GM21367 (cell line): Measurements from ENCODE around the gene PRF1.
"Not testable (repeated sequence)": the region's sequence is repeated elsewhere in the genome, so short reads cannot be mapped to it uniquely, and the experiment has no call there.

ENCODE experiments used
- ATAC-seq: cut with Tn5 transposase; IDR thresholded peaks from one replicate; pipeline ENCODE4 v1.9.1; 2021; ENCODE audit not compliant: unreplicated experiment

The PRF1 gene

DNA sequence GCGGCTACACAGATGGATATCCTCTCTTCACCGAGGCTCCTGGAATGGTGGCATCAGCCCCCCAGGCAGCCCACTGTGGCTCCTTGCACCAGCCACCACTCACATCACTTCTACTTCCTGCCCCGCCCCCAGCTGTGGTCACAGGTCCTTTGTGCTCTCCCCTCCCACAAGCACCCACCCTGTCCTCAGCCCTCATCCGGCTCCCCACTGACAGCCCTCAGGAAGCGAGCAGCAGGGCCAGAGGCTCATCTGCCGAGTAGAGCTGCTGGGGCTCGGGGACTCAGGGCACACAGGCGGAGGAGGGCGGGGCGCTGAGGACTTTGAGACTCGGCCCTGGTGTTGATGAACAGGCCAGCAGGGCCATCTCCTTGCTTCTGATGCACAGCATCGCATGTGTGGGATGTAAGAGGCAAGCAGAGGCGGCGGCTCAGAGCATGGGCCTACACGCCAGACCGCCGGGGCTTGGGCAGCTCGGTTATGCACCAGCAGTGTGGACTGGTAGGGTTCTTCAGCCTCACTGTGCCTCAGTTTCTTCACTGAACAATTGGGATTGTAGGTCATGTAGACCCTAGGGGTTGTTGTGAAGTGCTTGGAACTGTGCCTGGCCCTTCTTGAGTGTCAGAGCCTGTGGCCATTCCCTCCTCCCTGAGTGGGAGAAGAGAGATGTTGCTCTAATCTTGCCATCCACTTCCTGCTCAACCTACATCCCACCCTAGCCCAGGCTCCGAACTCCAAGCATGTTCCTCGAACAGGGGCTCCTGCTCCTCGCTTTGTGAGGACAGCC lies at the start of gene PRF1:
TSS of gene PRF1 (minus strand) at position 77 of the 784 bp plus-strand sequence. CDS start 1,839 bp downstream, outside the sequence.
- no peak for ATAC-seq

DNA sequence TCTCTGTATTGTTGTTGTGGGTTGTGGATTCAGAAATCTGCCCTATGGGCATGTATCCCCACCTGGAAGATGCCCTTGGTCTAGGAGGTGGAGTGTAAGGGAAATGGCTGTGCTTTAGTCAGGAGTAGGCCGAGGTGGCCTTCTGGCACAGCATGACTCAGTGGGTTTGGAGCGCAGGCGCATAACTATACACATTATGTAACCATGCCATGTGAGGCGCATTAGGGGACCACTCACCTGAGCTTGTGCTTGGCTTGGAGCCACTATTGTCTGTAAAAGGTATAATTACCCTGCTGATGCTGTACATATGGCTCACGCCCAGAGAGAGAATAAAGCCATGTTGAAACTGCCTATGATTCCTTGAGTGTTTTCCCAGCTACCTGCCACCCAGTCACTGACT lies 49.1 kb upstream of the PRF1 start:
- no peak for ATAC-seq

DNA sequence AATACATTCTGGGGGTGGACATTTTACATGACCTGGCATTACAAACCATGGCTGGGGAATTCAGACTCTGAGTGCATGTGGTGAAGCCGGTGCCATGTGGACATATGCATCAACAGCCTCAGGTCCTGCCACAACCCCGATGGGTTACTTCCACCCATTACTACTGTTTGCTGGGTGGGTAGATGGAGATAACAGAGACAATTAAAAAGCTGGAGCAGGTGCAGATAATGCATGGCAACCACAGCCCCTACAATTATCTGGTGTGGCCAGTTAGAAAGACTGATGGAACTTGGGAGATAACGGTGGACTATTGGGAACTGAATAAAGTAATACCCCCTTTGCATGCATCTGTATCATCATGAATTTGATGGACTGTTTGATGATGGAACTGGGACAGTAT lies 48.2 kb upstream of the PRF1 start:
- ATAC-seq: no peak

DNA sequence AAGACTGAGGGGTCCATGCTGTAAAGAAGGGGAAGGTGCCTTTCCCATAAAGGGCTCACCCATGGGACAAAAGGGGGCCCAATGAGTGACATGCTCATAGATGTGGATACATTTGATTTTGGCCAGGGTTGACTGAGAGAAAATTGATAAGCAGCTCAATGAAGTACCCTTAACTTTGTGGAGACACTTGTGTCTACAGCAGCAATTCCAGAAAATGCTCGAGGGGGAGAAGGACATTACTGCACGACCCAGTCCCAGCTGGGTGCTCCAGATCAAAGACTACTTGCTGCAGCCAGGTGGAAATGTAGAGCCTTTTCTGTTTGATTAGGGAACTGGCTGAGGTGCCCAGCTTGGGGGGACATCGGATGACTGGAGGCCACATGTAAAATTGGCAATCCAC lies 47.6 kb upstream of the PRF1 start:
- no peak for ATAC-seq

DNA sequence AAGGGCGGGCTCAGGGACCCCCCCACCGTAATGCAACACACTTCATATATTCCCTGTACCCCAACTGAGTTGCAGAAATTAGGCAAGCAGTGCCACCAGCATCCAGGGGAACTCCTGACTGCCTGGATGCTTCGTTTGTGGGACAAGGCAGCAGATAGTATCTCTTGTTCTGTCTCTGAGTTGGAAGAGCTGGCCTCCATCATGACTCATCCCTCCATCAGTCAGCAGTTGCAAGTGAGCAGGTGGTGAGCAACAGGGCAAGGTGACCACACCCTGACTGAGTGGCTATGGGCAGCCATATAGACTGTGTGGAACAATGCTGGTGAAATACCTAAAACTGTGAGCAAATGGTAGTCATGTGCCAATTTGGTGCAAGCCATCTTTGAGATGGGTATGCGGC lies 47.0 kb upstream of the PRF1 start:
- no peak for ATAC-seq

DNA sequence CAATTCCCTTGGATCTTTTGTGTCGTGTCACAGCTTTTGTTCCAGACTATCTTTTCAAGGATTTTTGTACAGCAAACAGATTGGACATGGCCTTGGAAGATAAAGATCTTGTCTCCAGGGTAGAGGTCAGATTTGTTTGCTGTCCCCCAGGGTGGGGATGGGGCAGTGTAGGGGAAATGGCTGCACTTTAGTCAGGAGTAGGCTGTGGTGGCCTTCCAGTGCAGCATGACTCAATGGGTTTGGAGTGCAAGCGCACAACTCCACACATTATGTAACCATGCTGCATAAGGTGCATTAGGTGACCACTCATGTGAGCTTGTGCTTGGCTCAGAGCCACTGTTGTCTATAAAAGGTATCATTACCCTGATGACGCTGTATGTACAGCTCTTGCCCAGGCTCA lies 45.9 kb upstream of the PRF1 start:
- no peak for ATAC-seq

DNA sequence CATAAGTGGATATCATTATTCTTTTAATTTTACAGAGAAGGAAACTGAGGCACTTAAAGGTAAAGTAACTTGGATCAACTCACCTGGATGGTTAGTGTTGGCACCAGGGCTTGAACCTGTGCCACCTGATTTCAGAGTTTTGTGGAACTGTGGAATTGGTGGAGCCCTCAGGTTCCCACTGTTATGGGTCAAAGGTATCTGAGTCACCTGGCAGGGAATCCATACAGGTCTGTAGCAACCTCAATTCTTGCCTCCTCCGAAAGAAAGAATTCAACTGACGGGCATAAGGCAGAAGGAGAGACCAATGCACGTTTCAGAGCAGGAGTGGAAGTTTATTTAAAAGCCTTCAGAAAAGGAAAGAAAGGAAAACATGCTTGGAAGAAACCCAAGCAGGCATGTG lies 44.5 kb upstream of the PRF1 start:
- no peak for ATAC-seq

DNA sequence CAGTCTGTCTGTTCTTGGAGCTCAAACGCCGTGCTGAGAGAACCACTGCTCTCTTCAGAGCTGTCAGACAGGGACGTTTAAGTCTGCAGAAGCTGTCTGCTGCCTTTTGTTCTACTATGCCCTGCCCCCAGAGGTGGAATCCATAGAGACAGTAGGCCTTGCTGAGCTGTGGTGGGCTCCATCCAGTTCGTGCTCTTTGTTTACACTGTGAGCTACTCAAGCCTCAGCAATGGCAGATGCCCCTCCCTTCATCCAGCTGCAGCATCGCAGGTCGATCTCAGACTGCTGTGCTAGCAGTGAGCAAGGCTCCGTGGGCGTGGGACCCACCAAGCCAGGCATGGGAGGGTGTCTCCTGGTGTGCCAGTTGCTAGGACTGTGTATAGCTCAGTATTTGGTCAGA lies 42.4 kb upstream of the PRF1 start:
- not testable (repeated sequence) for ATAC-seq

DNA sequence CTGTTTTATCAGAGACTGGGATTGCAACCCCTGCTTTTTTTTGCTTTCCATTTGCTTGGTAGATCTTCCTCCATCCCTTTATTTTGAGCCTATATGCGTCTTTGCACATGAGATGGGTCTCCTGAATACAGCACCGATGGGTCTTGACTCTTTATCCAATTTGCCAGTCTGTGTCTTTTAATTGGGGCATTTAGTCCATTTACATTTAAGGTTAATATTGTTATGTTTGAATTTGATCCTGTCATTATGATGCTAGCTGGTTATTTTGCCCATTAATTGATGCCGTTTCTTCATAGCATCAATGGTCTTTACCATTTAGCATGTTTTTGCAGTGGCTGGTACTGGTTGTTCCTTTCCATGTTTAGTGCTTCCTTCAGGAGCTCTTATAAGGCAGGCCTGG lies 40.7 kb upstream of the PRF1 start:
- not testable (repeated sequence) for ATAC-seq

DNA sequence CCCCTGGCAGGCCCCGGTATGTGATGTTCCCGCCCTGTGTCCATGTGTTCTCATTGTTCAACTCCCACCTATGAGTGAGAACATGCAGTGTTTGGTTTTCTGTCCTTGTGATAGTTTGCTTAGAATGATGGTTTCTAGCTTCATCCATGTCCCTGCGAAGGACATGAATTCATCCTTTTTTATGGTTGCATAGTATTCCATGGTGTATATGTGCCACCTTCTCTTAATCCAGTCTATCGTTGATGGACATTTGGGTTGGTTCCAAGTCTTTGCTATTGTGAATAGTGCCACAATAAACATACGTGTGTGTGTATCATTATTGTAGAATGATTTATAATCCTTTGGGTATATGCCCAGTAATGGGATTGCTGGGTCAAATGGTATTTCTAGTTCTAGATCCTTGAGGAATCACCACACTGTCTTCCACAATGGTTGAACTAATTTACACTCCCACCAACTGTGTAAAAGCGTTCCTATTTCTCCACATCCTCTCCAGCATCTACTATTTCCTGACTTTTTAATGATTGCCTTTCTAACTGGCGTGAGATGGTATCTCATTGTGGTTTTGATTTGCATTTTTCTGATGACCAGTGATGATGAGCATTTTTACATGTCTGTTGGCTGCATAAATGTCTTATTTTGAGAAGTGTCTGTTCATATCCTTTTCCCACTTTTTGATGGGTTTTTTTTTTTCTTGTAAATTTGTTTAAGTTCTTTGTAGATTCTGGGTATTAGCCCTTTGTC lies 37.3 kb upstream of the PRF1 start:
- not testable (repeated sequence) for ATAC-seq

DNA sequence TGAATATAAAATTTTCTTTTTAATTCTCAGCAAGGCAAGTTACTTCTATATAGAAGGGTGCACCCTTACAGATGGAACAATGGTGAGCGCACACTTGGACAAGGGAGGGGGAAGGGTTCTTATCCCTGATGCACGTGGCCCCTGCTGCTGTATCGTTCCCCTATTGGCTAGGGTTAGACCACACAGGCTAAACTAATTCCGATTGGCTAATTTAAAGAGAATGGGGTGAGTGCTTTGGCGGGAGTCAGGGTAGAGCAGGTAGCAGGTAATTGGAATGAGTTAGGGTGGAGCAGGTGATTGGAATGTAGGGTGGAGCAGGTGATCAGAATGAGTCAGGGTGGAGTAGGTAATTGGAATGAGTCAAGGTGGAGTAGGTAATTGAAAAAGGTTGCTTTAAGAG lies 32.0 kb upstream of the PRF1 start:
- ATAC-seq: not testable (repeated sequence)

DNA sequence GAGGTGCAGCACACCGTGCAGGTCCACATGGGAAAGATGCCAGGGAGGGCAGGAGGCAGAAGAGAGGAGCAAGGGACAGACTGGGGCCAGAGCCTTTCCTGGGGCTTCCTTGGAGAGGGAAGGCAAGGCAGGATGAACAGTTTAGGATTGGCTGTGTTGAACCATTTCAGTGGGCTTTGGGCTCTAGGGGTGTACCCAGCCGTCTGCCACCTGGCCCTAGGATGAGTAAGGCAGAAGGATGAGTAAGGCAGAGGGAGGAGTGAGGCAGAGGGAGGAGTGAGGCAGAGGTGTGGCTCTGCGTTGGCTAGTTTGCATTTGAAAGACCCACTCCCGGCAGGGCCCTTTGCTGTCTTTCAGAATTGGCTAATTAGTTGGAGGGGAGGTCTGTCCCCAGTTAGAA lies 31.5 kb upstream of the PRF1 start:
- ATAC-seq: no peak

DNA sequence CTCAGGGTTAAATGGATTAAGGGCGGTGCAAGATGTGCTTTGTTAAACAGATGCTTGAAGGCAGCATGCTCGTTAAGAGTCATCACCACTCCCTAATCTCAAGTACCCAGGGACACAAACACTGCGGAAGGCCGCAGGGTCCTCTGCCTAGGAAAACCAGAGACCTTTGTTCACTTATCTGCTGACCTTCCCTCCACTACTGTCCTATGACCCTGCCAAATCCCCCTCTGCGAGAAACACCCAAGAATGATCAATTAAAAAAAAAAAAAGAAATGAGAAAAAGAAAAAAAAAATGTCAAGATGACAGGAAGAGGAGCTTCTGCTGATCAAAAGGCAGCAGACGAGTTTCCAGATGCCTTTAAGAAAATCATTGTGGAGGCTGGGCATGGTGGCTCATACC lies 29.2 kb upstream of the PRF1 start:
- ATAC-seq: not testable (repeated sequence)

DNA sequence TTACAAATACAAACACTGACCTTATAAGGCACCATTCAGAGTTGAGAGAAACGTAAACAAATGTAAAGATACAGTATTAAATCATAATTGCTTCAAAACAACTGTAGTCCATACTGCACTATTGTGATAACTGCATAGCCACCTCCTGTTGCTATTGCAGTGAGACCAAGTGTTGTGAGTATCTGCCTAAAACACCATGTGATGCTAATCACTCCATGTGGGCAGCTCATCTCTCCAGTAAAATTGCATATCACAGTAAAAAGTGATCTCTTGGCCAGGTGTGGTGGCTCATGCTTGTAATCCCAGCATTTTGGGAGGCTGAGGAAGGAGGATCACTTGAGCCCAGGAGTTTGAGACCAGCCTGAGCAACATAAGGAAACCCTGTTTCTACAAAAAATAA lies 26.8 kb upstream of the PRF1 start:
- no peak for ATAC-seq

DNA sequence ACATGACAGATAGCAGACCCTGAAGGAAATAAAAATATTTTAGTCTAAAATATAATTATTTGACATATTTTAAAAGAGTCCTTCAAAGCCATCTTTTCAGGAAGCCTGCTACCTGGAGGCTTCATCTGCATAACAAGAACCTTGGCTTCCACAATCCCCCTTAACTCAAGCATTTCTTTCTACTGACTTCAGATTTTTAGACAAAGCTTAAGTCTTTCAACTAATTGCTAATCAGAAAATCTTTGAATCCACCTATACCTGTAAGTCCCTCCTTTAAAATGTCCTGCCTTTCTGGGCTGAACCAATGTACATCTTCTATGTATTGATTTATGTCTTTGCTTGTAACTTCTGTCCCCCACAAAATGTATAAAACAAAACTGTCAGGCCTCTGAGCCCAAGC lies 23.5 kb upstream of the PRF1 start:
- no peak for ATAC-seq

DNA sequence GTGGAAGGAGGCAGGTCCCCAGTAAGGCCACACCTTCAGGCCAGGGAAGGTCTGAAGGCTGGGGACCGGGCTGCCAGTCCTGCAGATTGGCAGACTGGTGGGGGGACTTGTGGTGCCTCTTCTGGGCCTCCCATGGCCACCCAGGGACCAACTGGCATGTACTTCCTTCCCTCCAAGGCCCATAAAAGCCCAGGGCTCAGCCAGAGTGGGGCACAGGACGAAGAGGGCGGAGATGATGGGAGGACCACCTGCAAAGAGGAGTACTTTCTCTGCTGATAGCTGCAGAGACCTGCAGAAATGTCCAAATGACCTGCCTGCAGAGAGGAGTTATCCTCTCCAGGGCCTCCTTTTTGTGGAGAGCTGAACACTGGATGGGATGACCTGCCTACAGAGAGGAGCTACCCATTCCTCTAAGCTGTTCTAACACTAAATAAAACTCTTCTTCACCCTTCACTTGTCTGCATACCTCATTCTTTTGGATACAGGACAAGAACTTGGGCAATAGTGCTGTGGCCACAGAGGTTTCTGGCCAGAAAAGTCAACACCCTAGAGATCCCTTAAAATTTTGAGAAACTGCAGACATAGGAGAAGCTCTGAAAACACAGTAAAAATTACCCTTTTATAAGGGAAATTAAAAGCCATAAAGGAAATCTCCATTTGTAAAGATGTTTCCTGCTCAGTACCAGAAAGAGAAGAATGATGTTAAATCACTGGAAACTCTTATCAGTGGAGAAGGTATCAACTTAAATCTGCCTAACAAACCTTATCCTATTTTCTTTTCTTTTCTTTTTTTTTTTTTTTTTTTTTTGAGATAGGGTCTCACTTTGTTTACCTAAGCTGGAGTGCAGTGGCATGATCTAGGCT lies 20.7 kb upstream of the PRF1 start:
- ATAC-seq: no peak

DNA sequence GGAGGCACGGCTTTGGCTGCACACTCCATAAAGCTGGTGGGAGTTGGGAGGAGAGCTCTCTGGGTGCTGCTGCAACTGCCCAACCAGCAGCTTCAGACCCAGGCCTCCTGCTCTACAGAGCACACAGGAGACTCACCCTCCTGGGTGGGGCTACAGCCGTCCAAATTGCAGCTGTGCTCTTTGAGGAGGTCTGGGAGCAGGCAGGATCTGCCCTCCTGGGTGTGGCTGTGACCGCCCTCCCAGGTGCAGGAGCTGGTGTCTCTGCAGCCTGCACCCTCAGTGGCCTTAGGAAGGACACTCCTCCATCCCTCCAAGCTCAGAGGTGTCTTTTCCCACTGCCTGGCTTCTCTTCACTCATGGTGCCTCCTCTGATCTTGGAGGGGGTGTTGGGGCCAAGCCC lies 20.0 kb upstream of the PRF1 start:
- ATAC-seq: no peak

DNA sequence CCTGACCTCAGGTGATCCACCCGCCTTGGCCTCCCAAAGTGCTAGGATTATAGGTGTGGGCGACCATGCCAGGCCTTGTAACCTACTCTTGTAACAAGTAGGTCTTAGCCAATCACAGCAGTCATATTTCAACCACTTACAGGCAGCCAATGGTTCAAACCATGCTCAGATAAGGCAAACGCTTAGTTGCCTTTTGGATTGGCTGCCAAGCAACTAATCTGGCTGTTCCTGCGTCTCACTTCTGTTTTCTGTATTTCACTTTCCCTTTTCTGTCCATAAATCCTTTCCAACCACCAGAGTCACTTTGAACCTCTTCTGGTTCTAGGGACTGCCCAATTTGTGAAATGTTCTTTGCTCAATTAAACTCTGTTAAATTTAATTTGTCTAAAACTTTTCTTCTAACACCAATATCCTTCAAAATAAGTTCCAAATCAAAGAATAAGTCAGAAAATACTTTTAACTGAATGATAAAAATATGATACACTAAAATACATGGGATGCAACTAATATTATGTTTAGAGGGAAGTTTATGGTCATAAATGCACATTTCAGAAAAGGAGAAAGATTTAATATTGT lies 19.1 kb upstream of the PRF1 start:
- no peak for ATAC-seq

DNA sequence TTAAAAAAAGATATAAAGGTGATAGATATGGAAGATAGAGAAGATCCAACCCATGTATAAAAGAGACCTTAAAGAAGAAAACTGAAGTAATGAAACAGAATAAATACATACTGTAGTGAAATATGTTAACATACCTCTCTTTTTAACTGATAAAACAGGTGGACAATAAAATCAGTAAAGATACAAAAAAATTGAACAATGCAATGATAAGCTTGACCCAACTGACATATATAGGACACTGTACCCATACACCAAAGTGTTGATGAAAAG lies 17.4 kb upstream of the PRF1 start:
- no peak for ATAC-seq

DNA sequence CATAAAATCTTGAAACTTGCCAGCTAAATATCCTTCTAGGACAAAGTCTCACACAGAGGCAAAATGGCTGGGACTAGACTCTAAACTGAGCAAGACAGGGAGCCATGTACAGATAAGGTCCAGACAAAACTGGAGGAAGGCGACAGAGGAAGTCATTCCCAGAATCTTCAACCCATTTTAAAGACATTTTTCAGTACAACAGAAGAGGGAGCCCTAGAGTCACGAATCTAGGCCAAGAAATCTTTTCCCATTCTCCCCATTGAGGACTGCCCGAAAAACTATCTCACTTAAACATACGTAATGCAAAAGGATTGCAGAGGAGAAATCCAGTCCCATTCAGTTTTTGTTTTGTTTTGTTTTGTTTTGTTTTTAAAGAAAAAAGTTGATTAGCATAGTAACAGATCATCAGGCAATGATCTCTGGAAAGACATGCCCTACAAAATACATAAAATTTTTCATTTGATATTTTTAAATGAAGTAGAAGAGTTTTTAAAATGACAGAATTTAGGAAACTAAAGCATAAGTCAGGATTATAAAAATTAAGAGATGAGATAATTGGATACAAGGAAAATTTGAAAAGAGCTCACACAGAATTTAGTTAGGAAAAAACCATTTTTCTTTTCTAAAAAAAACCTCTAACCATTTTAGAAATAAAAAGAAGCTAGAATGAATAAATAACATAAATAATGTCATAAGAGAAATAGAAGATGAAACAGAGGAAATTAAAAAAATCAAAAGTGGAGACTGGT lies 16.9 kb upstream of the PRF1 start:
- ATAC-seq: no peak

DNA sequence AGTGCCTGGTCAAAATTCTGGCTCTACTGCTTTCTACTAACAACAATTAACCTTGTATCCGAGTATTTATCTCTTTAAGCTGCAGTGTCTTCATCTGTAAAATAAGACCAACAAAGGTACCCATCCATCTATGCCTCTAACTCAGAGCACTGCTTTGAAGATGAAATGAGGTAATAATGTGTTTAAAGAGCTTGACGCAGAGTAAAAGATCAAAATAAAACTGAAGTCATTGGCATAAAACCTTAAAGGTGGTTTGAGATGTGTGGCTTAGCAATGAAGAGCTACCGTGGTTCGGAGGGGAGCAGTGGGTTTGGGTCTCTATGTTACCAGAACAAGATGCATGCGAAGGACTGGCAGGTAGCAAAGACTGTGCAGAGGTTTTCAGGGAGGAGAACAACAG lies 16.1 kb upstream of the PRF1 start:
- ATAC-seq: no peak
